HS-5 (cell line): ENCODE measurements around the gene DUSP5.

ENCODE experiments used
- DNase-seq: peaks from one replicate; pipeline ENCODE4 v3.0.0-alpha.2; 2012; ENCODE audit warnings: low read depth

The DUSP5 gene

DNA sequence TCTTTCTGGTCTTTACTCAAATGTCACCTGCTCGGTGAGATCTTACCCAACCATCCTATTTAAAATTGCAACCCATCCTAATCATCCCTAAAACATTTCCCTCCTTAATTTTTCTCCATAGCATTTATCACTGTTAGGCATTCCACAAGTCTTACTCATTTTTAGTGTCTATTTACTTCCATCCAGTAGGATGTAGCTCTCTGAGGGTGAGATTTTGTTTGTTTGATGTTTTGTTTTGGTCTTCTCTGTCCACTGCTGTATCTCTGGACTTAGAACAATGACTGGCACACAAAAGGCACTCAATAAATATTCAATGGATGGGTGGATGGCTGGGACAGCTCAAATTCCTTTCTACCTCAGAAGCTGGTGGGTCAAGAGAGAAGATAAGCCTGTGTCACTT is 15.8 kb upstream of the DUSP5 start:
- DNase-seq = no peak

DNA sequence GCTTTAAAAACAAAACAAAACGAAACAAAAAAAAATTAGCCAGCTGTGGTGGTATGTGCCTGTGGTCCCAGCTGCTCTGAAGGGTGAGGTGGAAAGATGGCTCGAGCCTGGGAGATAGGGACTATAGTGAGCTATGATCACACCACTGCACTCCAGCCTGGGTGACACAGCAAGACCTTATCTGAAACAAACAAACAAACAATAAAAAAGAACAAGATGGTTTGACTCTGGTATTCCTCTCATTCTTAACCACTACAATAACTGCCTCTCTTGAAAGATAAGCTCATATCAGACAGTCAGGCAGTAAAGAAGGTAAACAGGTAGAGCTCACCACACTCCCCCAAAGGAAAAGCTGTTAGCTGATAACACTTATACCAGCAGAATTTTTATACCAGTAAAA is 14.1 kb upstream of the DUSP5 start:
- DNase-seq = no peak

DNA sequence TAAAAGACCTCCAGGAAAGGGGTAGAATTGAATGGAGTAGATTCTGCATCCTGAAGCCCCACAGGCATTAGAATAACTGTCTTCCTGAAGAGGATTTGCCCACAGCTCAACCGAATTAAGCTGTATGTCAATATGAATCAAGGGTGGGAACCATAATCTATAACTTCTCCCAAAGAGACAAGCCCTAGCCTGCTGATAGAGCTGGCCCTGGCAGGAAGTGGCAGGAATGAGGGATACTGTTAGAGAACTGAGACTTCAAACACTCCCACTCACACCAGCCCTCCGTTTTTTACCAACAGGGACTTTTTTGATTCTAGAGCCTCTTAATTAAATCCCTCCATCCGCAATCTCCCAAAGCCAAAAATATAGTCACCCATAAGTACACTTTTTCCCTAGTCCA is 12.2 kb upstream of the DUSP5 start:
- no peak for DNase-seq

DNA sequence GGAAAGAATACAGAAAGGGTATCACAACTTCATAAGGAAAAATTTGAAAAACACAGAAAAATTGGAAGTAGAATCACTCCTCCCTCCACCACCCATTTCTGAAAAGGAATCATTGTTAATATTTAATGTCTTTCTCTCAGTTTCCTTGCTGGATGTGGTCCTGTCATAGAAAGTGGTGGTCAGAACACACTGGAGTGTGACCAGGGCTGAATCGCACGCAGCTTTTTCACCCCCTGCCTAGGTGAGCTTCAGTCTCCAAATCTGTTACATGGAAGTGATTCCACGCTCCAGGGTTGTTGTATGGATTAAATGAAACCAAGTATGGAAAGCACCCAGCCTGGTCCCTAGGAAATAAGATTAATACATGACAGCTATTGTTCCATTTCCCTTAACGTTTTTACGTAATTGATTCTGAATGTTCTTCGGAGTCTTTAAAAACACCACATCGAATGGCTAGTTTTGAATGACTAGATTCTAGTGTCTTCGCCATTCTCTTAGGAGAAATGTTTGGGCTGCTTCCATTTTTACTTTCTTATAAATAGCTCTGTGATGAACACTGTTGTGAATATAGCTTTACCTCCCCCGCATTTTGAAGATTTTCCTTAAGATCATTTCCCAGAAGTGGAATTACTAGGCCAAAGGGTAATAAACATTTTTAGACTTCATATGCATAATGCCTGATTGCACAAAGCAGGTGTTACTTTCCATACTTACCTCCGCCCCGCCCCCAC is 10.9 kb upstream of the DUSP5 start:
- DNase-seq = no peak

DNA sequence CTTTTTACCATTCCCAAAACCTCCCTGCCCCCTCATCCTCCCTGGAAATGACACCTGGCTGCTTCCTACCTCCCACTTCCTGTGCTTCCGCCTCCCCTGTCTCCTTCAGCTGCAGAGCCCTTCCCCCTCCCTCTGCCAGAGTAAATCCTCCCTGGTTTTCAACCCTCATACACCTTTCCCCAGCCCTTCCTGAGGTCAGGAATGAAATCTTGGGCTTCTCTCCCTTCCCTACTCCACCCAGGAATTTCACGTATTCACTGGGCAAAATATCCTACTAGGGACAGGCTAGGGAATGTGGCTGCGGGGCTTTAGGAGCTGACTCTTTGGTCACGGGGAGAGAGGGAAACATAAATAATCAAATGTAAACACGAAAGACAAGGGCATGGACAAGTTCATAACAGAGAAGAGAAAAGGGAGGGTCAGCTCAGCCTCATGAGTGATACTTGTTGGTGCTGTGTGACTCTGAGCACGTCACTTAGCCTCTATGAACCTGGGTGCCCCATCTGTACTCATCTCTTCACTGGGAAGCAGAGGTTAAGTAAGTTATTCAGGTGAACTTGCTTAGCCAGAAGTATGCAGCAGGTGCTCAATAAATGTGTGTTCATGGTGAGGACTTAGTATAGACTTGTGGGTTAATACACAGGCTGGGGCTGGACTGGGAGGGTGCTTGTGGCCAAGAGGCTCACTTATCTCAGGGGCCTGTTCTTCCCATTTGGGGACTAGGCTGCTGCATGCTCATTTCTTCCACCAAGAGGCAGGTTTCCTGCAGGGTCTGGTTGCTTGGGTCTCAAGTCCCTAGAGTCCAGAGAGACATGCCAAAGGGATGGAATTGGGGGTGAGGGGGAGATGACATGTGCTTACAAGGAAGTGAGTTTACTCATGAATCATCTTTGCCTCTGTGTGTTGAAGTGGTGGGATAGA is 10.0 kb upstream of the DUSP5 start:
- DNase-seq = no peak

DNA sequence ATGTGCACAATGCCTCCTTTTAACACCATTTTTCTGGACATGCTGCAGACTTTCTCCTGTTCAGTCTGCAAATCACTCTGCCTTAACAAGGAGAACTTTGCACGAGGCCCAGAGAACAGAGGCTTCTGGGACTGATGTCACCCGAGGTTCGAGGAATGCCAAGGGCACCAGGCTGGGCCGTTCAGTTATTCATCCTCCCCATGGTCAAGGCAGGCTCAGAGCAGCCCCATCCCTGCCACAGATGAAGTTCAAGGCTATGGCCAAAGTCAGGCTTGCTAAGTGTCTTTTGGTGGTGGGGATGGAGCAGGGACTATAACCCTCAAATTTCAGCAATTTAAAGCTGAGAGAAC is 9.4 kb upstream of the DUSP5 start:
- no peak for DNase-seq

DNA sequence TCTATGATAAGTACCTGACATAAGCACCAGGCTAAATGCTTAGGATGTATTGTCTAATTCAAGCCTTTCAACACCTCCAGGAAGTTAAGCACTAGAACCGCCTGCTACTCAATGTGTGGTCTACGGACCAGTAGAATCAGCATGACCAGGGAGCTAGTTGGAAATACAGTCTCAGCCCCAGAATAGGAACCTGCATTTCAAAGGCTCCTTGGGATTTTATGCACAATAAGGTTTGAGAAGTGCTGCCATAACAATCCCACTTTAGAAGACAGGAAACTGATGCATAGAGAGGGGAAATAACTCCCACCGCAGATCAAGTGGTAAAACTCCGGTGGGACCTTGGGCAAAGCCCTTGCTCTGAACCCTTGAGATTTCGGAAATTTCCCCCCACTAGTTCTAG is 8.8 kb upstream of the DUSP5 start:
- DNase-seq = no peak

DNA sequence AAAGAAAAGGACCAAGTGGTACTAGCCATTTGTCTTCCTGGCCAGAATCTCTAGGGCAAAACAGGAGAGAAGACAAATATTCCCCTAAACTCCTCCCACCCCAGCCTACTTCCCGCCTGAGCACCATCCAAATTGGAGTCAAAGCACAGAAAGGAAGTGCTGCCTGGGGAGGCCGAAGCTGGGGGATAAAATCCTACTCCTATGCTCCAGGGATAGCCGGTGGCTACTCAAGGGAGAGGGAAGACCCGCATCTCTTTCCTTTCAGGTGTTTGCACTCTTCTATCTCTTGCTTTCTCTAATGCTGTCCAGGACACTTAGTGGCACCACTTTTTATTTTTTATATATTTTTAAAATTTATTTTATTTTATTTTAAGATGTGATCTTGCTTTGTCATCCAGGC is 7.1 kb upstream of the DUSP5 start:
- DNase-seq = no peak

DNA sequence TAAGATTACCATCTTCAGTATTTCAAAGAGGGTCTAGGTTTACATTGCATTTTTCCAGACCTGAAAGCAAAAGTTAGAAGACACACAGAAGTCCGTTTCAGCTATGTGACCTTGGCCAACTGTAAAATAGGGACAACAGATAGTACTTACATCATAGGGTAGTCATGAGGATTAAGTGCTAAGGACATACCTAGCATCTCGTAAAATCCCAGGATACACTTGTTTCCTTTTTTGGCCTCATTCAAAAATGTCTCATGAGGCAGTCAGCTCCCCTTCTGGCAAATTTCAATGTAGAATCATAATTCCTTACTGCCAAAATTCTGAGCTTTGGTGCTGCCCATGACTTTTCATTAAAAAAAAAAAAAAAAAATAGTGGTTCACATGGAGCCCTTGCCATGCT is 6.4 kb upstream of the DUSP5 start:
- no peak for DNase-seq

DNA sequence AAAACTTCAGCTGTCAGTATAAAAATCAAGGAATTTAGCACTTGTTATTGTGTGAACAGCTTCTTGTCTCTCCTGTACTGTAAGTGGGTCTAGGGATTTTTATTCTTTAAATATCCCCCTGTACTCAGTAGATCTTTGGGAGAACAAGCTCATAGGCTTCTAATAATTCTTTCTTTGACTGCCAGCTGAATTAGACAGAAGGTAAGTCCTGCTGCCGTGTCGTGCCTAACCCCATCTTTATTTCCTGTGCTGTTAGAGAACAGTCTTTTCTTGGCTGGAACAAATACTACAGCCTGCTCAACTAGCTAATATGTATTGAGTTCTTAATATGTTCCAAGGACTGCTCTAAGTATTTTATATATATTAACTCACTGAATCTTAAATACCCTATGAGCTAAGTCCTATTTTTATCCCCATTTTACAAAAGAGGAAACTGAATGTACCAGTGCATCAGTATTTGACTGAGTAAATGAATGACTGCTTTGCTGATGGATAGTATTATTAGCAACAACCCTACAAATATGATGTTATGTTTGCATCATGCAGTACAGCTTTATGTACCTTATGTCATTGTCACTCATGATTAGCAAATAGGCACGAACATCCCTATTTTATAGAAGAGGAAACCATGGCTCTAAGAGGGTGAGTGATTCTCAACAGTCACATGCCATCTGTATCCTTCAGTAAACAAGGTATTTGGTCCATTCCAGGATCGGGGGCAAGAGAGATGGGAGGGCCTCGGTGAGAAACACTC is 5.5 kb upstream of the DUSP5 start:
- no peak for DNase-seq

DNA sequence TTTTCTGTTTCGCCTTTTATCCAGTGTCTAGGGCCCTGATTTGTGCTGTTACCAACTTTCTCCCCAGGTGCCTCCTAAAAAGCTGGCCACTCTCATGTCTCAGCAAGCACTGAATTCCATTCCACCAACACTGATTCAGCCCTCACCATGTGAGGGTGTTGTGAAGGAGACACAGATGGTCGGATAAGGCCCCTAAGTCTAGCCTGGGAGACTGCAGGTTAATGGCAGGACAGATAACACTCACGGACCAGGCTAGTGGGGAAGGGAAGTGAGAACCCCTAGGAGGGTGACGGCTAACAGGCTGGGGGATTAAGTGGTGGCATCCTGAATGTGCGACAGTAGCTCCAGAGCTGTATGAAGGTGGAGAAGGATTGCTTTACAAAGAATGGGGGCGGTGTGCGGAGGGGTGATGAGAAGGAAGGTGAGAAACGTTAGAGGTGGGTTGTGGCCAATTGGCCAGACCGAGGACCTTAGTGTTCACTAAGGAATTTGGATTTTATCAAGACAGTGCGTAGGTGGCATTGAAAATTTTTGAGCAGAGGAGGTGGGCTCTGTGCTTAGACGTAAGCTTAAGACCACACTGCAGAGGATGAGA is 3.8 kb upstream of the DUSP5 start:
- no peak for DNase-seq

DNA sequence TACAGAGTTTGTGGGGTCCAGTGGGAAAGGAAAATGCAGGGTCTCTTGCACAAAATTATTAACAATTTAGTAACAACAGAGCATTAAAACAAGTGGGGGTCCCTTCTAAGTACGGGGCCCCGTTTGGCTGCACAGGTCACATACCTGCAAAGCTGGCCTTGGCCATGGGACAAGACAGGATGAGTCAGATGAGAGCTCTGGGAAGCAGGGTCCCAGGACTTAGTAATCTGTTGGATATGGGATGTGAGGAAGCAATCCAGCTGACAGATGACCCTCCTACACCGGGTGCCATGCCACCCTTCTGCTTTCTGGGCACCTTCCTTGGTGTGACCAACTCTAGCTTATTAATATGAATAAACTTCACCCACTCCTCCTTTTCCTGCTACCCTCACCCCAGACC is 3.2 kb upstream of the DUSP5 start:
- DNase-seq = no peak

DNA sequence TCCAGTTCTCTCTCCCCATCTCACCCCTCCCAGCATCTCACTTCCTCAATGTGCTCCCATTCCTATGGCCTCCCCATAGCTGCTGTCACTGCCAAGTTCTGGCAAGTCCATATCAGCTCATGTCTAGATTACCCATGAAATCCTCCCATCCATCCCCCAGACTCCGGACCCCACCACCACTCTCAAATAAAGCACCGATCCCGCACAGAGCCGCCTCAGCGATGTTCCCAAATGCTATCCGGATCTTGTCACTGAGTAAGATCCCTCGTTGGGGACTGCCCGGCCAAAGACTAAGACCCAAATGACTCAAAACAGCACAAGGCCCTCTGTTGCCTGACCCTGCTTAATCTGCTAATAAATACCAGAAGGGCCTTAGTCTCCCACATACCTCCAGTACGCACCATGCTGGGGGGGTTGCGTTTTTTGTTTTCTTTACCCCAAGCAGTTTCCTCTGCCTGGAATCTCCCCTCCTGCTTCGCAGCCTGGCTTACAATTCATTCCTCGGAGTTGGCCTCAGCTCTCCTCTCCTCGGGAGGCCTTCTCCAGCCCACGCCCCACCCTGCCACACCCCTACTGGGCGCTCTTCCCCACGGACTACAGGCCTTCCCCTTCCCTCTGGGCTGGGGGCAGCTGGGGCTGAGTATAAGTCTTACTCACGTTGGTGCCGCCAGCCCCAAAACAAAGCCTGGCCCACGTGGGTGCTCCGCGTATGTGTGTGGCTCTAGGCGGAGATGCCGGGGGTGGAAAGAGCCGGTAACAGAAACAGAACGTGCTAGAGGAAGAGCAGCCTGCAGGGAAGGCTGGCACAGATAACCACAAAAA is 1.8 kb upstream of the DUSP5 start:
- no peak for DNase-seq

DNA sequence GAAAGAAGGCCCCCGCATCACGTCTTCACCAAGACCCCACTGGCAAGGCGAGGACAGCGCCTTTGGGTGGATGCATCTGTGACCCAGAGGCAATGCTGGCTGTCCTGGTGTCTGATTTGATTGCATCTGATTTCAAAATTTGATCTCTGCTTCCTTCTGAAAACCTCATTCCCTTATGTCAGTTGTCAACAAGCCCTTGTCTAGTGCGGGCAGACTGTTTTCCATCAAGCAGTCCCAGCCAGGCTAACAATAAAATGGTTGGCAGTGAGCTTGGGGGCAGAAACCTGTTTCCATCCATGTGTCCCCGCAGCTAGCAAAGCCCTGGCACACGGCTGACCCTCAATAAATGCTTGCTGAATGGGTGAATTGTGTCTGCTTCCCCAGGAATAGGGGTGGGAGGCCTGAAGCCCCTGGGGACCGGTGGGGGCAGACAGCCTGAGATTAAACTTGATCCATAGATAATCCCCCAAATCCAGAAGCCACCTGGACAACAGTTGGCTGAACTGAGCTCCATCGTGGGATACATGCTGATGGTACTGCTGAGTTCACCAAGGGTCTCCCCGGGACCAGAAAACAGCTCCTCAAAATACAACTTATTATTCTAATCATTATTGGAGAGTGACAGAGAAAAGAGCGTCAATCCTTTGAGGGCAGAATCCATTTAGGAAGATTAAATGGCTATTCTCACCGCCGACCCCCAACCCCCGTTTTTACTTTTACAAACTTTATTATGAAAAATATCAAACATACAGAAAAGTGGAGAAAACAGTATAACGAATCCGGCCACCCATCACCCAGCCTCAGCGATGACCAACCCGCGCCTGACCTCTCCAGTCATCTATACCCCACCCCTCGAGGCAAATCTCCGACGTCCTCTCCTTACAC is 912 bp upstream of the DUSP5 start:
- DNase-seq = no peak

DNA sequence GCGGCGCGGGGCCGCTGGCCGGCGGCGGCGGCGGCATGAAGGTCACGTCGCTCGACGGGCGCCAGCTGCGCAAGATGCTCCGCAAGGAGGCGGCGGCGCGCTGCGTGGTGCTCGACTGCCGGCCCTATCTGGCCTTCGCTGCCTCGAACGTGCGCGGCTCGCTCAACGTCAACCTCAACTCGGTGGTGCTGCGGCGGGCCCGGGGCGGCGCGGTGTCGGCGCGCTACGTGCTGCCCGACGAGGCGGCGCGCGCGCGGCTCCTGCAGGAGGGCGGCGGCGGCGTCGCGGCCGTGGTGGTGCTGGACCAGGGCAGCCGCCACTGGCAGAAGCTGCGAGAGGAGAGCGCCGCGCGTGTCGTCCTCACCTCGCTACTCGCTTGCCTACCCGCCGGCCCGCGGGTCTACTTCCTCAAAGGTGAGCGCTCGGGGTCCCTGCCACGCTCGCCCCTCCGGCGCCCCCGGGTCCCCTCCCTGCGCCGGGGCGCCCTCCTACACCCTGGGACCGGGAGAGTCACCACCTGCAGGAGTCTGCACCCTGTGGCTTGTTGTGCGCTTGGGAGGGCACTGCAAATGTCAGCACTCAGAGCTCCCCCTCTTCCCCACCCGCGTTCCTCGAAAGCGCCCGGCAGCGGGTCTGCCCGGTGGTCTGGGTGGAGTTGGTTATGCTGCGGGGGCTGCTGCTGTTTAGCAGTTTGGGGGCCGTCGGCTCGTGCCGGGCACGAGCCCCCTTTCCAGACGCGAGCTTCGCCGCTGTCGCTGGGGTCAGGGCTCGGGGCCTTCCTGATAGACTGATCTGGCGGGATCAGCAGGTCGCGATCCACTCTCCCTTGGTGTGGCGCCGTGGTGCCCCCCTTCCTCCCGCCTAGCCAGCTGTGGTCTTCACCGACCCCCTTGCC is 627 bp downstream of the DUSP5 start:
- DNase-seq = no peak

DNA sequence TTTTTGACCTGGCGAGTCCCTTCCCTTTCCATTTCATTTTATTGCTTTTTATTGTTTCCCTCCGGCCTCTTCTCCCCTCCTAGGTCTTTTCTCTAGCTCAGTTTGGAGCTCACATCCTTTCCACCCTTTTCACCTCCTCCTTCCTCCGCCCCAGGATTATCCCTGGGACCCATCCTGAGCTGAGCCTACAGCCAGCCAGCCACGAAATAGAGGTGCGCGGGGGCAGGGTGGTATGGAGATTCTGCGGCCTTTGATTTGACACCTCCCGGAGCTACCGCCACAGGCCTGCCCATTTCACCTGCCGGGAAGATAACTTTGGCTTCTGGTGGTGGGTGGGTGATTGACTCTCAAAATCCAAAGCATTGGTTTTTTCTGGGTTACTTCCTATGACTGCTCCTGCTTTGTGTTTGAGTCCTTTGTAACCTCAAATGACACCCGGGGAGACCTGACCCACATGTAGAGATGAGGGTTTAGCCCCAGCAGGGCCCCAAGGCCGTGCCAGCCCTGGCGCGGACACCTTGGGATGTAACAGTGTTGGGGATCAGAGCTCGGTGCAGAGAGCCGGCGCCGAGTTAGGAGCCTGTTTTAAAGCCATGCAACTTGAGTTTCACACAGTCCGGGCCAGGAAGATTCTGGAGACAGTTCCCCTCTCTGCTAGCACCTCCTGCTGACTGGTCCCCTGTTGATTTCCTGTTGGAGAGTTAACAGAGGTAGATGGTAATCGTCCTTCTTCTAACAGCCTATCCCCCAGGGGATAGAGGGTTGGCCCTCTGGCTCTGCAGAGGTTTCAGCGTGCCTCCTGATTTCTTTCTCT is 1.5 kb downstream of the DUSP5 start:
- DNase-seq = no peak

DNA sequence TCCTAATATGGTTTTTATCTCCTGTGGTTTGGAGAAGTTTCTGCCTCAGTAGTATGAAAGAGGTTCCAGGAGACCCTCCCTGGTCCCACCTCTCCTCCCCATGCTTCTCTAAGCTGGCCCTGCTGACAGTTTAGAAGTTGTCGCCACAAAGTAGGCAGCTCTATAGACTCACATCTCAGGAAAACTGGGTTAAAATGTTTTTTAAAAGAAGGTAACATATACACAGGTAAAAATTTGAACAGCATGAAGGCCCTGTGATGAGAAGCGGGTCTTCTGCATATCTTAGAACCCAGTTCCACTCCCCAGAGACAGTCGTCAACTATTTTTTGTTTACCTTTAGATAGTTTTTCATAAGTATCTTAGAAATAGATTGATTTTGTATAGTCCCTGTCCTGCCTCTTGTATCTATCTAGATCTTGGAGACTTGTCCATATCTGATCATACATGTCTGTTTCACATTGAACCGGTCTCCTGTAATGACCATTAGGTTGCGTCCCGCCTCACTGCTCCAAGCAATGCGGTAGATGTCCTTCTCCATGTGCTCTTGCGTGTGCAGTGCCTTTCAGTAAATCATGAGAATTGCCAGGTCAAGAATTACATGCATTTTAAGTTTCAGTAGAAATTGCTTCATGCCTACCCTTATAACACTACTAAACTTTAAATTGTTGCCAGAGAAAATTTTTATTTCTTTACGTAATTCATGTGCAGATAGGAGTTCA is 2.2 kb downstream of the DUSP5 start:
- DNase-seq = no peak

DNA sequence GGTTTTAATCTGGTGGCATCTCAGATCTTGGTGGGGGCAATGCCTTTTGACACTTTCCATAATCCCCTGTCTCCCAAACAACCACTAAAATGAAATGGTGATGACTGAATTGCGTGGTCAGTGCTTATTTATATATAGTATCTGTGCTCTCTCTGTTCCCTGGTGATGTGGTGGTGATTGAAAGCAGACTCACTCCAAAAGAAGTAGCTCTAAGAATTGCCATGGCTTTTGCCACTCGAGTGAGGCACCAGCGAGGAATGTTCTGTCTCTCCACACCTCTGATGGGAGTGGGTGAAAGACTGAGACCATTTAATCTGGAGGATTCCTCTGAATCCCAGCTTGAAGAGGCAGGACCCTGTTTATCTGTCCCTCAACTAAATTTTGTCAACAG is 2.8 kb downstream of the DUSP5 start:
- DNase-seq = no peak
